NCI-H524 (cell line): ENCODE measurements around the gene RUNX2.

ENCODE experiments used
- DNase-seq, 2 experiments: peaks; one replicate each; lab custom pipeline; 2025; lab: John Stamatoyannopoulos, UW

The RUNX2 gene

GRCh38 chr6:45521226-45521625 is 193.1 kb downstream of the RUNX2 start:
- DNase-seq, result no peak

- DNase-seq, result no peak
Observed at GRCh38 chr6:45522486-45522885, 194.4 kb downstream of the RUNX2 start.

- DNase-seq, result no peak
Observed at GRCh38 chr6:45527210-45527609, 199.1 kb downstream of the RUNX2 start.

- DNase-seq, result no peak
Observed at GRCh38 chr6:45531999-45532595, 204.0 kb downstream of the RUNX2 start.

GRCh38 chr6:45532721-45533210 is 204.6 kb downstream of the RUNX2 start:
- DNase-seq, result no peak

GRCh38 chr6:45533386-45533785 is 205.3 kb downstream of the RUNX2 start:
- no peak for DNase-seq

GRCh38 chr6:45535933-45536332 is 207.8 kb downstream of the RUNX2 start:
- DNase-seq, result no peak

GRCh38 chr6:45537539-45537938 is 209.4 kb downstream of the RUNX2 start:
- DNase-seq, result no peak

- DNase-seq, result no peak
Observed at GRCh38 chr6:45538641-45539547, 210.8 kb downstream of the RUNX2 start.

GRCh38 chr6:45540375-45540920 is 212.3 kb downstream of the RUNX2 start:
- no peak for DNase-seq

GRCh38 chr6:45541934-45542333 is 213.8 kb downstream of the RUNX2 start:
- DNase-seq, result no peak

- DNase-seq, result no peak
Observed at GRCh38 chr6:45543298-45544235, 215.4 kb downstream of the RUNX2 start.

- no peak for DNase-seq
Observed at GRCh38 chr6:45545416-45545815, 217.3 kb downstream of the RUNX2 start.

GRCh38 chr6:45548657-45549515 is 220.8 kb downstream of the RUNX2 start:
- DNase-seq, result peak in 1 of 2 experiments; percentile 30

GRCh38 chr6:45552536-45552935 is 224.4 kb downstream of the RUNX2 start:
- DNase-seq, result no peak

GRCh38 chr6:45553730-45554344 is 225.7 kb downstream of the RUNX2 start:
- no peak for DNase-seq

GRCh38 chr6:45554591-45554990 is 226.5 kb downstream of the RUNX2 start:
- DNase-seq, result no peak

GRCh38 chr6:45555981-45556771 is 228.0 kb downstream of the RUNX2 start:
- DNase-seq, result no peak

- DNase-seq, result no peak
Observed at GRCh38 chr6:45556828-45557227, 228.7 kb downstream of the RUNX2 start.

GRCh38 chr6:45557454-45557853 is 229.3 kb downstream of the RUNX2 start:
- no peak for DNase-seq
